CD8-positive, alpha-beta memory T cell (primary cell): Measurements from ENCODE around the gene DRP2. TPM values are rescaled to one million over a fixed set of nuclear protein-coding genes. Genes with fewer than 3 reads are reported as not detected.
A peak's percentile ranks its signal among the peaks of the same experiment; 100 is the strongest.

Source experiments
- CTCF ChIA-PET: fragments of 350-600 bp; sonication (Branson Sonifier 250); formaldehyde crosslinking; loops from one replicate; lab custom pipeline; 2021; ENCODE audit warnings: antibody characterized with exemption; lab: Charles Lee
- POLR2A ChIA-PET: fragments of 350-600 bp; sonication (Branson Sonifier 250); formaldehyde crosslinking; loops from one replicate; lab custom pipeline; 2021; ENCODE audit warnings: antibody characterized with exemption; lab: Charles Lee
- DNase-seq, 5 donors: peaks; one replicate each; pipeline versions ENCODE4 v3.0.0 to v3.0.0-alpha.2; 2020 to 2022; ENCODE audit warnings: mixed read lengths in 1 of 5
- H3K27ac ChIP-seq: one replicate; pipeline ENCODE4 v1.7.0; 2013; ENCODE audit warnings: low read depth, mild to moderate bottlenecking, low read length, moderate library complexity
- H3K27me3 ChIP-seq: 2 replicates; pipeline ENCODE4 v1.7.0; 2013; ENCODE audit warnings: low read length, mild to moderate bottlenecking; ENCODE audit not compliant: insufficient read depth, poor library complexity, severe bottlenecking
- H3K36me3 ChIP-seq: 2 replicates; pipeline ENCODE4 v1.7.0; 2013; ENCODE audit warnings: mild to moderate bottlenecking, low read length, moderate library complexity; ENCODE audit not compliant: insufficient read depth
- H3K4me1 ChIP-seq: 2 replicates; pipeline ENCODE4 v1.7.0; 2013; ENCODE audit warnings: mild to moderate bottlenecking, low read length, moderate library complexity; ENCODE audit not compliant: insufficient read depth
- H3K4me3 ChIP-seq: 2 replicates; pipeline ENCODE4 v1.7.0; 2013; ENCODE audit warnings: mild to moderate bottlenecking, low read length
- H3K9me3 ChIP-seq: 2 replicates; pipeline ENCODE4 v1.7.0; 2013; ENCODE audit warnings: mild to moderate bottlenecking, low read length
- H3K27ac Mint-ChIP-seq, 8 donors: one replicate each; pipeline ENCODE4 v1.8.0; 2020 to 2021; ENCODE audit warnings: mixed read lengths in 8 of 8, mild to moderate bottlenecking in 6 of 8, inconsistent platforms in 3 of 8, moderate library complexity in 3 of 8
- H3K27me3 Mint-ChIP-seq, 2 donors: one replicate each; pipeline ENCODE4 v1.8.0; 2020 to 2021; ENCODE audit warnings: mixed read lengths in 2 of 2, mild to moderate bottlenecking in 1 of 2, moderate library complexity in 1 of 2
- H3K36me3 Mint-ChIP-seq, 3 donors: one replicate each; pipeline ENCODE4 v1.8.0; 2020 to 2021; ENCODE audit warnings: mixed read lengths in 3 of 3, inconsistent platforms in 1 of 3, mild to moderate bottlenecking in 1 of 3
- H3K4me1 Mint-ChIP-seq, 3 donors: one replicate each; pipeline ENCODE4 v1.8.0; 2020 to 2021; ENCODE audit warnings: mixed read lengths in 3 of 3, inconsistent platforms in 1 of 3, mild to moderate bottlenecking in 1 of 3
- H3K4me3 Mint-ChIP-seq, 7 donors: one replicate each; pipeline ENCODE4 v1.8.0; 2020 to 2021; ENCODE audit warnings: mixed read lengths in 7 of 7, mild to moderate bottlenecking in 6 of 7, moderate library complexity in 4 of 7, inconsistent platforms in 2 of 7
- H3K9me3 Mint-ChIP-seq, 5 donors: one replicate each; pipeline ENCODE4 v1.8.0; 2020 to 2022; ENCODE audit warnings: mixed read lengths in 5 of 5, mild to moderate bottlenecking in 3 of 5, moderate library complexity in 2 of 5, inconsistent platforms in 1 of 5
- polyA plus RNA-seq: library from polyadenylated mRNA; unstranded; fragments of 300-500 nt; fragmentation: Illumina TruSeq; gene quantifications from one replicate; pipeline ENCODE4 v1.2.3, GENCODE V29; 2021
- total RNA-seq, 2 experiments: library from RNA; stranded (reverse); gene quantifications; one replicate each; pipeline ENCODE4 v1.2.3, GENCODE V29; 2021

DRP2 gene
- total and polyA plus RNA-seq, 3 experiments from 2014 or later: 0.18 TPM; not detected in 1

DNA sequence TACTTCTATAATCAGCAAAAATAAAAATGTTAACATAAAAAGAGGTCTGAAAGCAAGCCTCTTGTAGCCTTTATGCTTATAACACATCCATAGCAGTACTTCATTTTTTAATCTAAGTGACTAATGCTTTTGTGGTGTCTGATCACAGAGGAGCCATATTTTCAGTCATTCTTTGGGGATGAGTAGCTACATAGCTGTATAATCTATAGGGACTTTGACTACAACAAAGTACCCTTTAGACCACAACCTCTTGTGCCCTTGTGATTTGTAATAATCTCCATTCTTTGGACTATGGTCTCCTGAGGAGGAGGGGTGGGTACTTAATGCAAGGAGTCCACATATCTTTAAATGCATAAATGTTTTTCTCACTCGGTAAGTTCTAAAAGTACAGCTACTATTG lies 9.6 kb downstream of the DRP2 start:
- ChIA-PET POLR2A (no interaction called here), CTCF (no interaction called here)
- Mint-ChIP-seq H3K27me3 (peaks cover 0 to 3% of the 10 kb centered on the region in 2 donors), H3K36me3 (peaks cover 0 to 2% (median 0%) of the 10 kb centered on the region in 3 donors), H3K4me3 (no peak overlapping the region), H3K9me3 (no peaks in the 10 kb centered on the region), H3K4me1 (no peaks in the 10 kb centered on the region), H3K27ac (no peak overlapping the region)
- H3K4me3 ChIP-seq: no peak overlapping the region
- DNase-seq: no peak
- H3K27me3 ChIP-seq: no peaks in the 10 kb centered on the region
- no peak overlapping the region for H3K27ac ChIP-seq
- H3K9me3 ChIP-seq: no peaks in the 10 kb centered on the region
- no peaks in the 10 kb centered on the region for H3K36me3 ChIP-seq
- H3K4me1 ChIP-seq: no peaks in the 10 kb centered on the region

GRCh38 chrX:101230636-101231035 lies 11.1 kb downstream of the DRP2 start:
- H3K27ac Mint-ChIP-seq: peak overlapping the region in 1 of 8 donors; percentile 34
- Histone ChIP-seq H3K4me1 (no peaks in the 10 kb centered on the region), H3K27ac (no peak overlapping the region), H3K9me3 (no peaks in the 10 kb centered on the region), H3K27me3 (no peaks in the 10 kb centered on the region), H3K36me3 (no peaks in the 10 kb centered on the region), H3K4me3 (no peak overlapping the region)
- peaks cover 0 to 2% (median 0%) of the 10 kb centered on the region in 3 donors for H3K36me3 Mint-ChIP-seq
- no peaks in the 10 kb centered on the region for H3K4me1 Mint-ChIP-seq
- POLR2A ChIA-PET: no interaction called here
- peaks cover 0 to 3% of the 10 kb centered on the region in 2 donors for H3K27me3 Mint-ChIP-seq
- H3K9me3 Mint-ChIP-seq: no peaks in the 10 kb centered on the region
- CTCF ChIA-PET: no interaction called here
- no peak for DNase-seq
- no peak overlapping the region for H3K4me3 Mint-ChIP-seq

DNA sequence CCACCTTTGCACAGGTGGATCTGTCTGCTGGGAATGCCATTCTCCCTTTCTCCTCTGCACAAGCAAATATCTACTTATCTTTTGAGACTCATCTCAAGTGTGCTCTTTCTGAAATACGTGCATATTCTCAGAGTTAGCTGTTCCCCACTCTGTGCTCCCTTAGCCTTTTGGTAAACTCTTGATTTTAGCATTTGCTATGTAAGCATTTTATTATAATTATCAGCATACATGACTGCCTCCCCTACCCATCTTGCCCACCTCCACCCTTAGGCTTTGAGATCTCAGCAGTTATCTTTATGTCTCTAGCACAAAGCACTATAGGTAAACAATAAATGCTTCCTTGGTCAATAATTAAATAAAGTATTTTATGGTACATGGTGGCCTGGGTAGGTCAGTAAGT lies 11.5 kb downstream of the DRP2 start:
- no peaks in the 10 kb centered on the region for H3K27me3 ChIP-seq
- Mint-ChIP-seq H3K4me1 (no peaks in the 10 kb centered on the region), H3K4me3 (no peak overlapping the region), H3K36me3 (peaks cover 0 to 2% (median 0%) of the 10 kb centered on the region in 3 donors), H3K27me3 (peaks cover 0 to 4% of the 10 kb centered on the region in 2 donors), H3K9me3 (no peaks in the 10 kb centered on the region), H3K27ac (no peak overlapping the region)
- no peak overlapping the region for H3K27ac ChIP-seq
- no peaks in the 10 kb centered on the region for H3K9me3 ChIP-seq
- H3K4me3 ChIP-seq: no peak overlapping the region
- ChIA-PET POLR2A (no interaction called here), CTCF (no interaction called here)
- H3K36me3 ChIP-seq: no peaks in the 10 kb centered on the region
- no peak for DNase-seq
- H3K4me1 ChIP-seq: no peaks in the 10 kb centered on the region

DNA sequence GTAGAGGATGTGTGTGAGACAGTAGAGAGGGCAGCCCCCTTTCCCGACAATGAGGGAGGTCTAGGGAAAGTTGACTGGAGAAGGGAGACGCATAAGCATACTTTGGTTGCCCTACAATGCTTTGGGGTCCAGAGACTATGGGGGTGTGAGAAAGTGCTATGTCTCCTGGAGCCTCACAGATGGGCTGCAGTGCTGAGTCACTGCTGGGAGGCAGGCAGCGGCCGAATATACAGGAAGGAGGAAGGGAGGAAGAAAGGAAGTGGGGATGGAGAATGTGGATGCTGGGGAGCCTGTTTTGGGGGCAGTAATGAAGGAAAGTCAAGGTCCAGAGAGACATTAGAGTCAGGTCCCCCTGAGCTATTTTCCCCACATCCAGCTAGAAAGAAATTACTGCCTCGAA lies 12.7 kb downstream of the DRP2 start:
- DNase-seq: no peak
- Mint-ChIP-seq H3K27me3 (peaks cover 0 to 4% of the 10 kb centered on the region in 2 donors), H3K36me3 (peaks cover 0 to 2% (median 0%) of the 10 kb centered on the region in 3 donors), H3K27ac (no peak overlapping the region), H3K9me3 (no peaks in the 10 kb centered on the region), H3K4me3 (no peak overlapping the region), H3K4me1 (no peaks in the 10 kb centered on the region)
- no peaks in the 10 kb centered on the region for H3K4me1 ChIP-seq
- H3K4me3 ChIP-seq: no peak overlapping the region
- H3K27ac ChIP-seq: no peak overlapping the region
- ChIA-PET CTCF (no interaction called here), POLR2A (no interaction called here)
- no peaks in the 10 kb centered on the region for H3K36me3 ChIP-seq
- H3K27me3 ChIP-seq: no peaks in the 10 kb centered on the region
- H3K9me3 ChIP-seq: no peaks in the 10 kb centered on the region

- Mint-ChIP-seq H3K9me3 (no peaks in the 10 kb centered on the region), H3K27ac (no peak overlapping the region), H3K4me3 (no peak overlapping the region), H3K36me3 (no peaks in the 10 kb centered on the region), H3K4me1 (no peaks in the 10 kb centered on the region), H3K27me3 (peaks cover 0 to 3% of the 10 kb centered on the region in 2 donors)
- H3K36me3 ChIP-seq: no peaks in the 10 kb centered on the region
- ChIA-PET CTCF (no interaction called here), POLR2A (no interaction called here)
- DNase-seq: no peak
- H3K9me3 ChIP-seq: no peaks in the 10 kb centered on the region
- no peaks in the 10 kb centered on the region for H3K27me3 ChIP-seq
- H3K4me1 ChIP-seq: no peaks in the 10 kb centered on the region
- no peak overlapping the region for H3K27ac ChIP-seq
- no peak overlapping the region for H3K4me3 ChIP-seq
These were observed 17.5 kb downstream of the DRP2 start for GRCh38 chrX:101237041-101237440.

GRCh38 chrX:101241531-101241930 lies 21.9 kb downstream of the DRP2 start:
- Histone ChIP-seq H3K27me3 (no peaks in the 10 kb centered on the region), H3K36me3 (no peaks in the 10 kb centered on the region), H3K4me3 (no peak overlapping the region), H3K4me1 (no peaks in the 10 kb centered on the region), H3K9me3 (no peaks in the 10 kb centered on the region), H3K27ac (no peak overlapping the region)
- H3K36me3 Mint-ChIP-seq: no peaks in the 10 kb centered on the region
- POLR2A ChIA-PET: no interaction called here
- CTCF ChIA-PET: no interaction called here
- H3K4me1 Mint-ChIP-seq: no peaks in the 10 kb centered on the region
- H3K27ac Mint-ChIP-seq: no peak overlapping the region
- no peaks in the 10 kb centered on the region for H3K9me3 Mint-ChIP-seq
- H3K27me3 Mint-ChIP-seq: peaks cover 0 to 4% of the 10 kb centered on the region in 2 donors
- no peak for DNase-seq
- no peak overlapping the region for H3K4me3 Mint-ChIP-seq

- no peak overlapping the region for H3K4me3 ChIP-seq
- no peaks in the 10 kb centered on the region for H3K36me3 ChIP-seq
- Mint-ChIP-seq H3K4me3 (no peak overlapping the region), H3K9me3 (no peaks in the 10 kb centered on the region), H3K27ac (no peak overlapping the region), H3K4me1 (peaks cover 1 to 2% (median 2%) of the 10 kb centered on the region in 3 donors), H3K27me3 (peaks cover 0 to 6% of the 10 kb centered on the region in 2 donors), H3K36me3 (no peaks in the 10 kb centered on the region)
- no peak for DNase-seq
- H3K27me3 ChIP-seq: no peaks in the 10 kb centered on the region
- CTCF ChIA-PET: no interaction called here
- H3K9me3 ChIP-seq: no peaks in the 10 kb centered on the region
- POLR2A ChIA-PET: no interaction called here
- no peaks in the 10 kb centered on the region for H3K4me1 ChIP-seq
- no peak overlapping the region for H3K27ac ChIP-seq
These were observed 33.0 kb downstream of the DRP2 start for GRCh38 chrX:101252634-101253033.

- H3K27ac ChIP-seq: no peak overlapping the region
- no peaks in the 10 kb centered on the region for H3K27me3 ChIP-seq
- Mint-ChIP-seq H3K27ac (peak overlapping the region in 1 of 8 donors; percentile 72), H3K9me3 (peaks cover 0 to 2% (median 0%) of the 10 kb centered on the region in 5 donors), H3K36me3 (no peaks in the 10 kb centered on the region), H3K4me3 (no peak overlapping the region), H3K27me3 (peaks cover 0 to 7% of the 10 kb centered on the region in 2 donors), H3K4me1 (peaks cover 5 to 7% (median 7%) of the 10 kb centered on the region in 3 donors)
- H3K4me1 ChIP-seq: no peaks in the 10 kb centered on the region
- no peaks in the 10 kb centered on the region for H3K36me3 ChIP-seq
- POLR2A ChIA-PET: no interaction called here
- no peak overlapping the region for H3K4me3 ChIP-seq
- DNase-seq: no peak
- CTCF ChIA-PET: no interaction called here
- no peaks in the 10 kb centered on the region for H3K9me3 ChIP-seq
These were observed 38.1 kb downstream of the DRP2 start for GRCh38 chrX:101257448-101258258.
